GM21367 (cell line): ENCODE measurements around the gene AMHR2.

Source experiments
- ATAC-seq: cut with Tn5 transposase; IDR thresholded peaks from one replicate; pipeline ENCODE4 v1.9.1; 2021; ENCODE audit not compliant: unreplicated experiment

Gene AMHR2

DNA sequence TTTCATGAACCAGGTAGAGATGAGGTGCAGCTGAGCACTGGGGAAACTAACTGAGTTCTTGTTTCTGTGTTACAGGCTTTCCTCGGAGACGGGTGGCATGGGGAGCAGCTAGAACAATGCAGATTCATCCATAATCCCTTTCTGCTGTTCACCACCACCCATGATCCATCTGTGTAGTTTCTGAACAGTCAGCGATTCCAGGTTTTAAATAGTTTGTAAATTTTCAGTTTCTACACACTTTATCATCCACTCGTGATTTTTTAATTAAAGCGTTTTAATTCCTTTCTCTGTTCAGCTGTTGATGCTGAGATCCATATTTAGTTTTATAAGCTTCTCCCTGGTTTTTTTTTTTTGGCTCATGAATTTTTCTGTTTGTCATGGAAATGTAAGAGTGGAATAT lies 55.7 kb downstream of the AMHR2 start:
- no peak for ATAC-seq

GRCh38 chr12:53480491-53481442 lies 57.1 kb downstream of the AMHR2 start:
- ATAC-seq = no peak
